Effector memory CD4-positive, alpha-beta T cell (primary cell): ENCODE results near the gene ZNF768.
A peak's percentile ranks its signal among the peaks of the same experiment; 100 is the strongest.

ENCODE experiments used
- DNase-seq, 3 donors: peaks; one replicate each; pipeline ENCODE4 v3.0.0-alpha.2; 2020
- H3K27ac ChIP-seq: 2 replicates; pipeline ENCODE4 v1.7.0; 2013; ENCODE audit warnings: mild to moderate bottlenecking, low read length, moderate library complexity; ENCODE audit not compliant: insufficient read depth, poor library complexity, severe bottlenecking
- H3K27me3 ChIP-seq: replicated peaks from 2 replicates; pipeline ENCODE4 v1.7.0; 2013; ENCODE audit warnings: mild to moderate bottlenecking, low read length; ENCODE audit not compliant: insufficient read depth, control insufficient read depth, poor library complexity, severe bottlenecking
- H3K36me3 ChIP-seq: 2 replicates; pipeline ENCODE4 v1.7.0; 2013; ENCODE audit warnings: mild to moderate bottlenecking, low read length, moderate library complexity; ENCODE audit not compliant: control insufficient read depth, insufficient read depth
- H3K4me1 ChIP-seq: 2 replicates; pipeline ENCODE4 v1.7.0; 2013; ENCODE audit warnings: low read length, mild to moderate bottlenecking; ENCODE audit not compliant: control insufficient read depth, insufficient read depth, poor library complexity, severe bottlenecking
- H3K4me3 ChIP-seq: 2 replicates; pipeline ENCODE4 v1.7.0; 2013; ENCODE audit warnings: low read length, low read depth, mild to moderate bottlenecking; ENCODE audit not compliant: insufficient read depth, poor library complexity, severe bottlenecking
- H3K9me3 ChIP-seq: 2 replicates; pipeline ENCODE4 v1.7.0; 2013; ENCODE audit warnings: mild to moderate bottlenecking, low read length, moderate library complexity; ENCODE audit not compliant: control insufficient read depth

ZNF768 gene

GRCh38 chr16:30532285-30533145 lies 6.1 kb upstream of the ZNF768 start:
- no peak overlapping the region for H3K27ac ChIP-seq
- no peak overlapping the region for H3K4me3 ChIP-seq

GRCh38 chr16:30530163-30531037 lies 4.0 kb upstream of the ZNF768 start:
- Histone ChIP-seq H3K27ac (peak overlapping the region; percentile 29), H3K9me3 (no peaks in the 10 kb centered on the region)
- DNase-seq: no peak

More at GRCh38 chr16:30532285-30533145, 6.1 kb upstream of the ZNF768 start:
- H3K4me1 ChIP-seq: peaks cover 26% of the 10 kb centered on the region
- DNase-seq: no peak
- H3K36me3 ChIP-seq: peaks cover 8% of the 10 kb centered on the region
- H3K9me3 ChIP-seq: no peaks in the 10 kb centered on the region
- no peaks in the 10 kb centered on the region for H3K27me3 ChIP-seq

GRCh38 chr16:30528799-30529457 lies 2.6 kb upstream of the ZNF768 start:
- peaks cover 20% of the 10 kb centered on the region for H3K4me1 ChIP-seq
- no peak overlapping the region for H3K4me3 ChIP-seq
- no peak overlapping the region for H3K27ac ChIP-seq
- H3K9me3 ChIP-seq: no peaks in the 10 kb centered on the region
- peaks cover 8% of the 10 kb centered on the region for H3K36me3 ChIP-seq
- no peak for DNase-seq
- no peaks in the 10 kb centered on the region for H3K27me3 ChIP-seq

More at GRCh38 chr16:30530163-30531037, 4.0 kb upstream of the ZNF768 start:
- H3K4me1 ChIP-seq: peaks cover 26% of the 10 kb centered on the region
- no peaks in the 10 kb centered on the region for H3K27me3 ChIP-seq
- peaks cover 8% of the 10 kb centered on the region for H3K36me3 ChIP-seq
- H3K4me3 ChIP-seq: no peak overlapping the region

GRCh38 chr16:30527635-30528178 lies 1.3 kb upstream of the ZNF768 start:
- Histone ChIP-seq H3K4me3 (peak overlapping the region; percentile 90), H3K27ac (peak overlapping the region; percentile 63), H3K36me3 (peaks cover 7% of the 10 kb centered on the region), H3K4me1 (peaks cover 12% of the 10 kb centered on the region), H3K9me3 (no peaks in the 10 kb centered on the region), H3K27me3 (no peaks in the 10 kb centered on the region)
- DNase-seq: no peak

- H3K36me3 ChIP-seq: peaks cover 3% of the 10 kb centered on the region
- DNase-seq: peak; percentile 84 to 89 (median 85)
- H3K4me3 ChIP-seq: peak overlapping the region; percentile 90
Measured at GRCh38 chr16:30526823-30527634, 663 bp upstream of the ZNF768 start.

GRCh38 chr16:30525844-30526136 lies 576 bp downstream of the ZNF768 start:
- Histone ChIP-seq H3K36me3 (peaks cover 11% of the 10 kb centered on the region), H3K4me3 (peak overlapping the region; percentile 50), H3K9me3 (no peaks in the 10 kb centered on the region), H3K4me1 (peaks cover 12% of the 10 kb centered on the region), H3K27me3 (no peaks in the 10 kb centered on the region), H3K27ac (peak overlapping the region; percentile 30)
- no peak for DNase-seq

More at GRCh38 chr16:30526823-30527634, 663 bp upstream of the ZNF768 start:
- H3K27me3 ChIP-seq: no peaks in the 10 kb centered on the region
- peak overlapping the region; percentile 63 for H3K27ac ChIP-seq
- no peaks in the 10 kb centered on the region for H3K9me3 ChIP-seq
- peaks cover 12% of the 10 kb centered on the region for H3K4me1 ChIP-seq

GRCh38 chr16:30524575-30525568 lies 1.5 kb downstream of the ZNF768 start:
- no peak for DNase-seq
- Histone ChIP-seq H3K9me3 (no peaks in the 10 kb centered on the region), H3K27me3 (no peaks in the 10 kb centered on the region), H3K4me1 (peaks cover 12% of the 10 kb centered on the region), H3K36me3 (peaks cover 19% of the 10 kb centered on the region), H3K27ac (peak overlapping the region; percentile 30), H3K4me3 (no peak overlapping the region)

- H3K4me3 ChIP-seq: no peak overlapping the region
- H3K27ac ChIP-seq: no peak overlapping the region
- no peak for DNase-seq
- H3K27me3 ChIP-seq: no peaks in the 10 kb centered on the region
- peaks cover 12% of the 10 kb centered on the region for H3K4me1 ChIP-seq
- H3K9me3 ChIP-seq: no peaks in the 10 kb centered on the region
- peaks cover 28% of the 10 kb centered on the region for H3K36me3 ChIP-seq
Measured at GRCh38 chr16:30523768-30524574, 2.4 kb downstream of the ZNF768 start.
